GM18511 (cell line): ENCODE results near the gene POLD3.

Source experiments
- ATAC-seq: cut with Tn5 transposase; IDR thresholded peaks from one replicate; pipeline ENCODE4 v1.9.1; 2021; ENCODE audit warnings: mild to moderate bottlenecking, moderate library complexity; ENCODE audit not compliant: unreplicated experiment

Gene POLD3

DNA sequence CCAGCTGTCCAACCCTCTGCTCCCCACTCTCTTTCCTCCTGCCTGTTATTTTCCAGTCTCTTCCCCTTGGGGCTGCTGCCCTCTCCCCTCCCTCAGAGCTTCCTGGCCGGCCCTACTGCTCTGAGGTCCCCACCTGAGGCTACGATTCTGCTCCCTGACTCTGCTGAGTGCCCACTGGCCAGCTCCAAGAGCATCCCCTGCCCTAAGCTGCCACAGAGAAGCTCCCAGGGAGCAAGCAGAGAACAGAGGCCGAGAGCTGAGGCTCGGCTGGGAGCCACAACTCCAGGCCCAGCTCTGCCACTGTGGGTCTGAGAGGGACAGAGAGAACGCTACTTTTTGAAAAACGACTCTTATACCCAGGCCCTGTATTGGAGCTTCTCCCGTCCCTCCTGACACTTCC is 77.8 kb downstream of the POLD3 start:
- ATAC-seq: no peak

DNA sequence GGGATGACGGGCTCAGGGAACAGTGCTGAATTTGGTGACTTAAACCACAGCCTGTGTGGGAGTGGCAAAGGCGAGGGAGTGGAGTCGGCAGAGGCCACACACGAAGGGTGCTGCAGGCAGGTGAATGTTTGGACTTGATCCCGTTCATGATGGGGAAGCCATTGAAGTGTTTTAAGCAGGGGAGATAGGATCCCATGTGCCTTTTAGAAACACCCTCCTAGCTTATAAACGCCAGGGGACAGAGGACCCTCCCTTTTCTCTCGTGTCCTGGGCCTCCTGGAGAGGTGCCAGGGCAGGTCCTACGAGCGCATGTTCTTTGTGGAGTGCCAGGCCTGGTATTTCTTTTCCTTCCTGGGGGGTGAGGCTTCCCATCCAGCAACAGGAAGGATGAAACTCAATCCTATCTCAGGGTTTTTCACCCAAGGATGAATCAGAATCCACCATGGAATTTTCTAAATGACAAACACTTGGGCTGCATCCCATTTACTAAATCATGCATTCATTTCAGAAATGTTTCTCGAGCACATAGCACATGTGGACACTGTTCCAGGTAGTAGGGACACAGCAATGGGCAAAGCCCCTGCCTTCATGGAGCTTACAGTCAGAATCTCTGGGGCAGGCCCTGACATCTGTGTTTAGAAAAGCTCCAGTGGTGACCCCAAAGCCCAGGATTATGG is 79.3 kb downstream of the POLD3 start:
- ATAC-seq: no peak

GRCh38 chr11:74672332-74672955 is 80.1 kb downstream of the POLD3 start:
- ATAC-seq: no peak

DNA sequence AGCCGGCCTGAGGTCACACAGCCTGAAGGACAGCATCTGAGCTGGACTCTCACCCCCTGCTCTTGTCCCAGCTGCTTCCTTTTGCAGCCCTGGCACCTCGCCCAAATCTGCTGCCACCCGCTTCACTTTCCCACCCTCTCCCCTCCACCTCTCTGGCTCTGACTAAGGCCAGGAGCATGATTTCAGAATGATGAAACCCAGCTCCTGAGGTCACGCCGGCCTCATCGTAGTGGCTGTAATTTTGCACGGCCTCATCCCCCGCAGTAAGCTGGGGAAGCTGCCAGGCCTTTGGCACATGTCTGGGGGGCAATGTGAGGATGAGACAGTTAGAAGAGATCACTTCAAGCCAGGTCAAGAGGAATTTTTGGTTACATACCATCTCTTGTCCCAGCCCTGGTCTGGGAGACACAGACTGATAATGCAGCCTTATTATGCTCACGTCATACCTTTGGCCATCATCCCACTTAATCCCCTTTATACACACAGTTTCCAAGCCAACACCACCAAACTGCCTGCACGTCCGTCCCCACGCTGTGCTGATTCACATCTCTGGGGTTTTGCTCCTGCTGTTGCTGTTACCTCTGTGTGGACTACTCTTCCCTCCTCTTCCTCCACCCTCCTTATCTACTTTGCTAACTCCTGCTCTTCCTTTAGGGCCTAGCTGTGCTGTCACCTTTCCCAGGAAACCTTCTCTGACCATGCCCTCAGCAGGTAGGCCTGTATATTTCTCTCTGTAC is 80.7 kb downstream of the POLD3 start:
- ATAC-seq: no peak

DNA sequence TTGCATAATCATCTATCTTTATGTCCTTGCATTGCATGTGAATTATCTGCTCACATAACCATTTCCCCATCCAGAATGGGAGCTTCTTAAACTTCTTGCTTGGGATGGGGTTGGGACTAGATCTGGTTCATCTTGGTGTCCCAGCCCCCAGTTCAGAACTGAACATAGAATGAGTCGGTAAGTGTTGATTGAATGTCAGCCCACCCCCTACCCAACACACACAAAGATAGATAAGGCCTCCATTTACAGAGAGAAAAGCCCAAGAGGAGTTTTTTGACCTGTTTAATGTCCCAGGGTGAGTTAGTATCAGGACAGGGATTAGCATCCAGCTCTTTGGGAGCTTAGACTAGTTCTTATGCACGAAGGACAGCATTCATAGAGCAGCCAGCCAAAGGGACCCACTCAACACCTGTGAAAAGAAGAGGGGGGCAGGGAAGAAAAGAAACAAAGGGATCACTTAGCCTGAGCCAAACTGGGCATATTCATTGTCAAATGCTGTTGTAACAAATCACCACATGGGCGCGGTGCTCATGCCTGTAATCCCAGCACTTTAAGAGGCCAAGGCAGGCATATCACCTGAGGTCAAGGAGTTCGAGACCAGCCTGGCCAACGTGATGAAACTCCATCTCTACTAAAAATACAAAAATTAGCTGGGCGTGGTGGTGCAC is 81.4 kb downstream of the POLD3 start:
- no peak for ATAC-seq

DNA sequence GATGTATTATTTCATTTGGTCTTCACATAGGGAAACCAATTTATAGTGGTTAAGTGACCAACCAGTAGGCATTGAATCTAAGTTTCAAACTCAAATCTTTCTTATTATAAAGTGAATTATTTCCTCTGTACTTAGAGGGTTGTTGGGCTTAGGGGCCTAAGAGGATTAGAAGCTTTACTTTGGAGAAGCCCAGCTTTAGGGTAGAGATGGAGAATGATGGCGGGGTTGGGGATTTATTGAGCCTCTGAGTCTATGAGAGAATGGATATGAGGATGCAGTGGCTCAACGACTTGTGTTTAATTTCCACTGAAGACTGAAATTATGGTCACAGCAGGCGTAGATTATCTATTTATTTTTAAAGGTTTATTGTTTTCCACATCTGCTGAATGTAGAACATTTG is 83.4 kb downstream of the POLD3 start:
- no peak for ATAC-seq

DNA sequence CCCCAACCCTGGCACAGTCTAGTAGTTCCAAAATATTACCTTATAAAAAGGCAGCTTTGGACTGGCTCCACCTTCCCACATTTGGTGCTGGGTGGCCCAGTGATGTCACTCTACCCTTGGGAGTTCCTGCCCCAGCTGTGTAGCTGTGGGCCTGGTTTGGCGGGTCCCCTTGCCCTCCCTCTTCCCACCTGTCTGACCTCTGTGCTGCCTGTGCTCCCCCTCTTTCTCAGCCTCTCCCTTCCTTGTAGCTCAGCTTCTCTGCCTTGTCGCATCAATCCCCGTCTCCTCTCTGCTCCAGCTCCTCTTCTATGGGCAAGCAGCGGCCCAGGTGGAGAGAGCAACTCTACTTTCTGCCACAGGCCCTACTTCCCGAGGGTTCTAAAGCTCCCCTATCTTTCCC is 84.2 kb downstream of the POLD3 start:
- no peak for ATAC-seq

DNA sequence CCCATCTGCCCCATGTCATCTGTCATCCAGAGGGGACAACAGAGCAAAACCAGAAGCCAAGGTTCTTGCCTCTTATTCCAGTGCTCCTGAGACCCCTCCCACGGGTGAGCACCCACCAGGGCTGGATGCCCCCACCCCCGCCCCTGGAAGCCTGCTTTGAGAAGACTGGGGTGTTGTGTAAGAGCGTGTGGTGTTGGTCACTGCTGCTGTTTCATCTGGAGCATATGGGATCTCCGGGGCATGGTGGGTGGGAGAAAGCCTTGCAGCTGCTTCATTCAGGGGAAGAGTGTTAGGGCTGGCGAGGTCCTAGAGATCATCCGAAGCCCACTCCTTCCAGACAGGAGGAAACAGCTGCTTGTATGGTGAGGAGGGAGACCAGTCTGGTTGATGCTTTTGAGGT is 84.7 kb downstream of the POLD3 start:
- no peak for ATAC-seq

DNA sequence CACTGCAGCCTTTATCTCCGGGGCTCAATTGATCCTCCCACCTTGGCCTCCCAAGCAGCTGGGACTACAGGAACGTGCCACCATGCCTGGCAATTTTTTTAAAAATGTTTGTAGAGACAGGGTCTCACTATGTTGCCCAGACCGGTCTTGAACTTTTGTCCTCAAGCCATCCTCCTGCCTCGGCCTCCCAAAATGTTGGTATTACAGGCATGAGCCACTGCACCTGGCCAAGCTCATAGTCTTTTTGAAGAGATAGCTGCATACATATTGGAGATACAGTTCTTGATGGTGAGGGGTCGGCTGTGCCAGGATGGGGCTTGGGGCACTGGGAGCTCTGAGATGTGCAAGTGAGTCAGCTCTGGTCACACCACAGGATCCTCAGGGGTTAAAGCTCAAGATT is 85.7 kb downstream of the POLD3 start:
- ATAC-seq: no peak

DNA sequence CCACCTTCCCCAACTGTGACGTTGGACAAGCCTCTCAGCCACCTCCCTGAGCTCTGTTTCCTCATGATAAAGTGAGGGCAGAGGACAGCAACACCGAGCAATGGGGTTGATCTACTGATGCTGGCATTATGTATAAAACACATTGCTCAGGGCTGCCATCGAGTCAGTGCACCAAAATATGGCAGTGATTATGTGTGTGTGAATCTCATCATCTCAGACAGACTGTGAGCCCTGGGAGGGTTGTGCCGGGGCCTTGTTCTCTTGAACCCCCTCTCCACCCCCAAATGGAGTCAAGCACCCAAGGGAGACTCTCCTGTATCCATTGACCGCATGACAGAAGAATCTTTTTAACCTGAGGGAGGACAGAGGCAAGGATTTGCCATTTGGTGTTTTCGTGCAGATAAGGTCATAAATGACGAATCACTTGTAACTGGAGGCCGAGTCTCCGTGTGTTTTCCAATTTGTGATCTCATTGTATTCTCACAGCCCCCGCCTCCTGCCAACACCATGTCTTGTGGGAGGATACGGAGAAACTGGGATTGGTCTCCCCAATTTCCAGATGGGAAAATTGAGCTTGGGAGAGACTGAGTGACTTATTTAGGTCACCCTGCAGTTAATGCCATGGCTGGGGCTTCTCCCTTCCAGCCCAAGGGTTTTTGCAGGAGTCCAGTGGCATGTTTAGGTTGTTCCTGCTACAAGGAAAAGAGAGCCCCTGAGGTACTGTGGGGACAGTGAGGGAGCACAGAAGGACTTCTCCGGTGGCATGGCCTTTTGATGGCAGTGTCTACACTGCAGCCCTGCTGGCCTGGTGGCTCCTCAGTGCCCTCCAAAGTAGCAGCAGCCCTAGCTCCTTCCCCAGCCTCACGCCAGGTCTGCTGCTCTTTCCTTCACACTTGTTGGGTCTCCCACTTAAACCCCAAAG is 86.5 kb downstream of the POLD3 start:
- no peak for ATAC-seq

DNA sequence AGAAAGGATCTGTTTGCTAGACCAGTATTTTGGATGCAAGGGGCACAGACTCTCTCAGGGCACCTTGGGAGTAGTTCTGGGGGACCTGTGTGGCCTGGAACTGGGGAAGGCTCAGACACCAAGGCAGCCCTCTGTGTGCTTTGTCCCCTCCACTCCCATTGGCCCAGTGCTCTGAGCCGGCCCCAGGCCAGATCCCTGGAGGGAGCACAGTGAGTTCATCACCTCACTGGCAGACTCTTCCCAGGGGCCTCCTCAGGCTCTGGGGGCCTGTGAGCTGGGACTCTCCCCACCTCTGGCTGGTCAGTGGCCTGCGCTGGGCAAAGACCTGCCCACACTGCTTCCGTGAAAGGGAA is 87.1 kb downstream of the POLD3 start:
- ATAC-seq: no peak

- ATAC-seq: no peak
Observed at GRCh38 chr11:74680035-74680671, 87.8 kb downstream of the POLD3 start.

- ATAC-seq: no peak
Observed at GRCh38 chr11:74680703-74681531, 88.5 kb downstream of the POLD3 start.

GRCh38 chr11:74681686-74682651 is 89.6 kb downstream of the POLD3 start:
- ATAC-seq: no peak

- ATAC-seq: no peak
Observed at GRCh38 chr11:74682731-74683278, 90.4 kb downstream of the POLD3 start.

- ATAC-seq: no peak
Observed at GRCh38 chr11:74683279-74683871, 91.0 kb downstream of the POLD3 start.

- no peak for ATAC-seq
Observed at GRCh38 chr11:74683941-74684481, 91.6 kb downstream of the POLD3 start.
